H1 (cell line): ENCODE measurements around the gene IFT20. TPM values are rescaled to one million over a fixed set of nuclear protein-coding genes. Genes with fewer than 3 reads are reported as not detected.

Source experiments
- CTCF ChIA-PET: fragments of 300-600 bp; sonication (Branson Sonifier 250); formaldehyde crosslinking; loops from one replicate; lab custom pipeline; 2021; ENCODE audit not compliant: partially characterized antibody; lab: Charles Lee
- POLR2A ChIA-PET: fragments of 300-600 bp; sonication (Branson Sonifier 250); formaldehyde crosslinking; loops from one replicate; lab custom pipeline; 2021; ENCODE audit warnings: inconsistent platforms; ENCODE audit not compliant: partially characterized antibody; lab: Charles Lee
- DNase-seq, 2 experiments: peaks; one replicate each; pipeline versions ENCODE4 v3.0.0 to v3.0.0-alpha.2; 2010 to 2022; ENCODE audit warnings: low spot score in 2 of 2, low read depth in 1 of 2, mixed read lengths in 1 of 2
- FAIRE-seq: peaks from 2 replicates; lab custom pipeline; 2011; peaks lifted over from hg19 to GRCh38; lab: Jason Lieb, UNC
- H2AFZ ChIP-seq: 2 replicates; pipeline ENCODE4 v1.8.1; 2012; ENCODE audit warnings: low read length, inconsistent platforms
- H2AK5ac ChIP-seq: 2 replicates; pipeline ENCODE4 v1.6.1; 2013; ENCODE audit warnings: low read depth, low read length
- H2BK120ac ChIP-seq: replicated peaks from 2 replicates; pipeline ENCODE3; 2013; ENCODE audit warnings: low read depth, low read length, inconsistent platforms
- H2BK12ac ChIP-seq: 2 replicates; pipeline ENCODE4 v1.6.1; 2013; ENCODE audit warnings: low read depth, low read length
- H2BK15ac ChIP-seq: 2 replicates; pipeline ENCODE4 v1.6.1; 2013; ENCODE audit warnings: low read length
- H2BK20ac ChIP-seq: 2 replicates; pipeline ENCODE4 v1.6.1; 2013; ENCODE audit warnings: low read length
- H2BK5ac ChIP-seq: 2 replicates; pipeline ENCODE4 v1.6.1; 2013; ENCODE audit warnings: low read depth, low read length
- H3K14ac ChIP-seq: 2 replicates; pipeline ENCODE4 v1.6.1; 2013; ENCODE audit warnings: inconsistent platforms; ENCODE audit not compliant: insufficient read length
- H3K18ac ChIP-seq: 2 replicates; pipeline ENCODE4 v1.6.1; 2013; ENCODE audit warnings: low read length; ENCODE audit errors: extremely low read depth
- H3K23ac ChIP-seq: 2 replicates; pipeline ENCODE4 v1.6.1; 2013; ENCODE audit warnings: inconsistent platforms; ENCODE audit not compliant: insufficient read length
- H3K23me2 ChIP-seq: 2 replicates; pipeline ENCODE4 v1.6.1; 2013; ENCODE audit warnings: low read depth, low read length
- H3K27ac ChIP-seq: 2 replicates; pipeline ENCODE4 v1.6.1; 2011; ENCODE audit warnings: low read depth, low read length, inconsistent platforms
- H3K27me3 ChIP-seq, 4 experiments: replicated peaks in 1 of 4; 1 replicate in 1 of 4; 2 replicates in 3 of 4; pipeline versions ENCODE4 v1.6.1 to v1.8.1; 2011 to 2013; ENCODE audit warnings: low read length in 3 of 4, mild to moderate bottlenecking in 3 of 4, inconsistent platforms in 2 of 4, mixed read lengths in 2 of 4, moderate library complexity in 1 of 4; ENCODE audit not compliant: control insufficient read depth in 3 of 4, insufficient read depth in 3 of 4; ENCODE audit errors: extremely low read depth in 1 of 4
- H3K36me3 ChIP-seq, 4 experiments: 2 replicates each; pipeline versions ENCODE4 v1.6.1 to v1.8.1; 2011 to 2013; ENCODE audit warnings: mild to moderate bottlenecking in 4 of 4, low read length in 3 of 4, moderate library complexity in 2 of 4, control low read depth in 1 of 4, inconsistent platforms in 1 of 4; ENCODE audit not compliant: insufficient read depth in 4 of 4, control insufficient read depth in 2 of 4
- H3K4ac ChIP-seq: replicated peaks from 2 replicates; pipeline ENCODE3; 2013; ENCODE audit warnings: low read length, low read depth, mixed read lengths, inconsistent platforms; ENCODE audit not compliant: insufficient read length
- H3K4me1 ChIP-seq, 4 experiments: replicated peaks in 1 of 4; 1 replicate in 1 of 4; 2 replicates in 3 of 4; pipeline versions ENCODE4 v1.6.1 to v1.8.1; 2011 to 2013; ENCODE audit warnings: low read length in 3 of 4, inconsistent platforms in 2 of 4, mixed read lengths in 1 of 4; ENCODE audit not compliant: insufficient read depth in 4 of 4, control insufficient read depth in 3 of 4
- H3K4me2 ChIP-seq, 2 experiments: 2 replicates each; pipeline versions ENCODE4 v1.6.1 to v1.8.1; 2011 to 2013; ENCODE audit warnings: low read depth in 2 of 2, low read length in 2 of 2, control low read depth in 1 of 2, inconsistent platforms in 1 of 2, mild to moderate bottlenecking in 1 of 2; ENCODE audit not compliant: insufficient read depth in 1 of 2
- H3K4me3 ChIP-seq, 4 experiments: fragments of 200-600, 300-600 bp in 1 of 4; sonication (generic), shearing (Covaris generic), sonication (Bioruptor Twin) in 1 of 4; 2 replicates each; pipeline versions ENCODE4 v1.5.1 to v1.8.1; 2011 to 2016; ENCODE audit warnings: low read length in 4 of 4, low read depth in 3 of 4, control low read depth in 2 of 4, inconsistent platforms in 2 of 4, mild to moderate bottlenecking in 2 of 4, mixed read lengths in 1 of 4, moderate library complexity in 1 of 4; ENCODE audit not compliant: insufficient read depth in 2 of 4; ENCODE audit errors: extremely low read depth in 1 of 4
- H3K56ac ChIP-seq: replicated peaks from 2 replicates; pipeline ENCODE3; 2013; ENCODE audit warnings: low read depth, mild to moderate bottlenecking, mixed read lengths, low read length, inconsistent platforms; ENCODE audit not compliant: insufficient read length
- H3K79me1 ChIP-seq: 2 replicates; pipeline ENCODE4 v1.6.1; 2013; ENCODE audit warnings: low read depth, low read length, control low read depth
- H3K79me2 ChIP-seq, 2 experiments: 2 replicates each; pipeline versions ENCODE4 v1.6.1 to v1.8.1; 2012 to 2013; ENCODE audit warnings: low read length in 2 of 2, mild to moderate bottlenecking in 2 of 2, inconsistent platforms in 1 of 2; ENCODE audit not compliant: insufficient read depth in 2 of 2, control insufficient read depth in 1 of 2
- H3K9ac ChIP-seq, 4 experiments: replicated peaks in 1 of 4; 1 replicate in 1 of 4; 2 replicates in 3 of 4; pipeline versions ENCODE4 v1.6.1 to v1.8.1; 2011 to 2013; ENCODE audit warnings: low read depth in 3 of 4, low read length in 3 of 4, control low read depth in 2 of 4, mild to moderate bottlenecking in 2 of 4, moderate library complexity in 2 of 4, inconsistent platforms in 1 of 4; ENCODE audit errors: extremely low read depth in 1 of 4
- H3K9me3 ChIP-seq, 2 experiments: 2 replicates each; pipeline versions ENCODE4 v1.6.1 to v1.8.1; 2012 to 2013; ENCODE audit warnings: mild to moderate bottlenecking in 2 of 2, moderate library complexity in 2 of 2, control low read depth in 1 of 2, inconsistent platforms in 1 of 2, low read depth in 1 of 2, low read length in 1 of 2, mixed read lengths in 1 of 2; ENCODE audit not compliant: insufficient read depth in 2 of 2
- H4K20me1 ChIP-seq, 2 experiments: replicated peaks in 1 of 2; 2 replicates each; pipeline versions ENCODE3 to v1.8.1; 2011 to 2013; ENCODE audit warnings: inconsistent platforms in 2 of 2, low read length in 2 of 2, mild to moderate bottlenecking in 1 of 2; ENCODE audit not compliant: insufficient read depth in 2 of 2, control insufficient read depth in 1 of 2
- H4K5ac ChIP-seq: 2 replicates; pipeline ENCODE4 v1.6.1; 2013; ENCODE audit warnings: low read length, low read depth, mixed read lengths, inconsistent platforms; ENCODE audit not compliant: insufficient read length
- H4K8ac ChIP-seq: 2 replicates; pipeline ENCODE4 v1.8.0; 2013; ENCODE audit warnings: mild to moderate bottlenecking, moderate library complexity, low read length, inconsistent platforms; ENCODE audit not compliant: insufficient read depth; ENCODE audit errors: extremely low read depth
- H4K91ac ChIP-seq: replicated peaks from 2 replicates; pipeline ENCODE3; 2013; ENCODE audit warnings: low read length, mixed read lengths, inconsistent platforms; ENCODE audit not compliant: insufficient read length
- CHD2 ChIP-seq: IDR thresholded peaks from 2 replicates; pipeline ENCODE4 v1.6.1; 2012; ENCODE audit warnings: low read length, improper control_type of control experiment
- RNF2 ChIP-seq: fragments of 200-900, 300-1000 bp; sonication (generic); IDR thresholded peaks from 2 replicates; pipeline ENCODE4 v1.7.1; 2016; ENCODE audit warnings: borderline replicate concordance, low read depth, mild to moderate bottlenecking, antibody characterized with exemption, low read length; ENCODE audit not compliant: poor library complexity, severe bottlenecking; ENCODE audit errors: missing control alignments
- SAP30 ChIP-seq: fragments of 300-600 bp; sonication (generic); IDR thresholded peaks from 2 replicates; pipeline ENCODE4 v1.7.1; 2012; ENCODE audit warnings: low read length, moderate library complexity, mild to moderate bottlenecking, inconsistent platforms; ENCODE audit not compliant: insufficient read depth, insufficient replicate concordance
- SP4 ChIP-seq: IDR thresholded peaks from 2 replicates; pipeline ENCODE4 v1.6.1; 2012; ENCODE audit warnings: low read length, inconsistent platforms
- ZNF274 ChIP-seq: IDR thresholded peaks from 2 replicates; pipeline ENCODE4 v1.7.0; 2012; ENCODE audit warnings: low read length, borderline replicate concordance; ENCODE audit errors: extremely low read depth
- WGBS, 2 experiments: shearing (Covaris generic) in 1 of 2; methylation state at CpG; one replicate each; pipeline versions ENCODE4 v1.1.6 to v1.1.7; 2013 to 2015; ENCODE audit warnings: low lambda C conversion rate in 2 of 2, mixed read lengths in 2 of 2, inconsistent platforms in 1 of 2, low coverage in 1 of 2, missing lambda C conversion rate in 1 of 2; ENCODE audit not compliant: insufficient replicate concordance in 2 of 2, insufficient coverage in 1 of 2, insufficient read length in 1 of 2; ENCODE audit errors: extremely low coverage in 1 of 2, missing lambda C conversion rate in 1 of 2; 5-methylcytosine and 5-hydroxymethylcytosine counted together
- polyA plus RNA-seq, 7 experiments: library from polyadenylated mRNA; depleted of rRNA in 3 of 7; stranded (reverse) in 5 of 7; unstranded in 2 of 7; fragments of >200 nt in 5 of 7; fragments of 200-250 nt in 2 of 7; gene quantifications; 1 replicate in 5 of 7; 2 replicates in 1 of 7; 4 replicates in 1 of 7; pipeline versions ENCODE4 v1.2.1 to v1.2.3, GENCODE V29; 2011 to 2013; ENCODE audit warnings: missing spikeins in 2 of 7, mixed read lengths in 2 of 7
- total RNA-seq: library from RNA; stranded (reverse); fragmentation: NEBNext Ultra II Directional; extraction: Animal tissue kit (Norgen Biotek cat#: 25700); gene quantifications from 2 replicates; pipeline ENCODE4 v1.2.1, GENCODE V29; 2021

The IFT20 gene
- total and polyA plus RNA-seq, 2 of the 8 experiments (the other 6 are each of a cell fraction or from before 2014, with no cell fraction given): 9.0 to 21.0 TPM

DNA sequence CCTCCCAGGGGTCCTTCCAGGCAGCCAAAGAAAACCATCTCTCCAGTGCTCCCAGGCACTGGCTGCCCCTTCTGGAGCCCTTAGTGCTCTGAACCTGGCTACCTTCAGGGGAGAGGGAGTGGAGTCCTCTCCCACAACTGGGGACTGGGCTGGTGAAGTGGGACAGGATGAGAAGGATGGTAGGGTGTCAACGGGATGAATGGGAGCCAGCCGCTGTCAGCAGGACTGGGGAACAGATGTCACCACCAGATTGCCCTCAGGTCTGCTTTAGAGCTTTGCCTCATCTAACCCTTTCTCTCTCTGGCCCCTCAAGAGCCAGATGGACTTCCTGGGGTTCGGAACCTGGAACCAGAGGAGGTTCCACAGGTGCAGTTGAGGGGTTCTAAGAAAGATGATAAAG, 30.2 kb upstream of the IFT20 start:
- no peak overlapping the region for H2BK20ac ChIP-seq
- no peaks in the 10 kb centered on the region for H3K79me1 ChIP-seq
- no peak overlapping the region for H2AFZ ChIP-seq
- H3K4me1 ChIP-seq: peaks cover 0 to 6% (median 3%) of the 10 kb centered on the region in 4 experiments; a peak in 1 of 7 replicates
- H3K9me3 ChIP-seq: no peaks in the 10 kb centered on the region
- no peaks in the 10 kb centered on the region for H4K20me1 ChIP-seq
- FAIRE-seq: no peak
- H3K79me2 ChIP-seq: no peaks in the 10 kb centered on the region
- no peak overlapping the region for H4K8ac ChIP-seq
- no peak overlapping the region for H3K4me3 ChIP-seq
- ChIA-PET CTCF (interaction anchor here (0.6 to 2.0 kb wide), 3 partner anchors 10 to 30 kb away, joined by 3 to 6 read pairs (median 6); partner anchors contain the start of genes IFT20 and TNFAIP1), POLR2A (interaction anchor here (1.0 to 12.7 kb wide), 4 partner anchors 7 to 30 kb away, joined by 3 to 103 read pairs (median 15); partner anchors contain the start of genes IFT20, POLDIP2 and TNFAIP1)
- no peak overlapping the region for H2BK15ac ChIP-seq
- no peak overlapping the region for H3K14ac ChIP-seq
- no peak overlapping the region for H3K18ac ChIP-seq
- no peak overlapping the region for H2BK5ac ChIP-seq
- no peak overlapping the region for H2BK120ac ChIP-seq
- no peak overlapping the region for H3K23ac ChIP-seq
- no peak overlapping the region for H3K4me2 ChIP-seq
- H4K91ac ChIP-seq: no peak overlapping the region
- DNase-seq: no peak
- H3K56ac ChIP-seq: no peak overlapping the region
- no peak overlapping the region for H3K27ac ChIP-seq
- H2AK5ac ChIP-seq: no peak overlapping the region
- no peak overlapping the region for H3K9ac ChIP-seq
- no peak for TF ChIP-seq SAP30
- TF ChIP-seq RNF2: no peak
- no peak for TF ChIP-seq SP4
- TF ChIP-seq CHD2: no peak
- TF ChIP-seq ZNF274: no peak
- TF ChIP-seq, all 59 proteins: peak for 0
- Histone ChIP-seq H3K23me2 (no peaks in the 10 kb centered on the region), H3K36me3 (peaks cover 4 to 15% (median 12%) of the 10 kb centered on the region in 4 experiments; a peak in 7 of 8 replicates), H2BK12ac (no peak overlapping the region), H3K27me3 (no peaks in the 10 kb centered on the region), H4K5ac (no peak overlapping the region), H3K4ac (no peak overlapping the region)
- WGBS, 2 experiments: 92% methylated on average over 3 of the region's 3 CpGs; no CpG with 5 or more reads in 1 of the 2 experiments
